Testis (tissue), 3 donors: ENCODE measurements around the gene SYNRG. TPM values are rescaled to one million over a fixed set of nuclear protein-coding genes. Genes with fewer than 3 reads are reported as not detected.

Experiments
- DNase-seq: peaks from one replicate; pipeline ENCODE4 v3.0.0-alpha.2; 2019
- H3K27ac ChIP-seq, 2 donors: fragments of 200-600 bp; sonication (generic); one replicate each; pipeline ENCODE4 v1.5.1; 2019
- H3K27me3 ChIP-seq: fragments of 200-600 bp; sonication (generic); one replicate; pipeline ENCODE4 v1.5.1; 2019
- H3K36me3 ChIP-seq: fragments of 200-600 bp; sonication (generic); one replicate; pipeline ENCODE4 v1.5.1; 2017; ENCODE audit warnings: low read depth; ENCODE audit errors: missing control alignments
- H3K4me1 ChIP-seq: fragments of 200-600 bp; sonication (generic); one replicate; pipeline ENCODE4 v1.5.1; 2019
- H3K4me3 ChIP-seq, 2 donors: fragments of 200-600 bp; sonication (generic); one replicate each; pipeline ENCODE4 v1.5.1; 2017 to 2019
- H3K9me3 ChIP-seq: fragments of 200-600 bp; sonication (generic); one replicate; pipeline ENCODE4 v1.5.1; 2017
- POLR2A ChIP-seq: fragments of 450-650 bp; IDR thresholded peaks from one replicate; pipeline ENCODE4 v1.6.1; 2017; ENCODE audit warnings: antibody characterized with exemption, mild to moderate bottlenecking, moderate library complexity
- WGBS, 2 donors: methylation state at CpG; one replicate each; pipeline ENCODE4 v1.1.5; 2018; 5-methylcytosine and 5-hydroxymethylcytosine counted together
- intact Hi-C: fragments of 100-400 bp; cut with DNase I; formaldehyde crosslinking; loops from one replicate; pipeline ENCODE4 v1.15.1; 2023; ENCODE audit warnings: low total_unique reads
- polyA plus RNA-seq: library from polyadenylated mRNA; stranded (reverse); fragments of 350-450 nt; fragmentation: Illumina TruSeq; extraction: RNeasy Lipid Tissue Mini Kit (QIAGEN cat#74804); gene quantifications from one replicate; pipeline ENCODE4 v1.2.3, GENCODE V29; 2014; ENCODE audit warnings: low read depth, low replicate concordance; ENCODE audit not compliant: insufficient read depth
- total RNA-seq, 2 donors: library from RNA; depleted of rRNA; stranded (reverse); fragments of >200 nt; gene quantifications; one replicate each; pipeline ENCODE4 v1.2.3, GENCODE V29; 2016
- TF ChIP-seq, protein P1 (sequence below), 3 experiments: fragments of 450-650 bp in 2 of 3; fragments of 200-600 bp in 1 of 3; sonication (generic) in 1 of 3; IDR thresholded peaks; one replicate each; pipeline ENCODE4 v1.5.1; 2016 to 2019; ENCODE audit warnings: antibody characterized with exemption in 3 of 3, mild to moderate bottlenecking in 2 of 3, moderate library complexity in 1 of 3

SYNRG gene
- total and polyA plus RNA-seq, 3 donors from 2014 or later = 50.1 to 72.2 (median 54.6) TPM

DNA sequence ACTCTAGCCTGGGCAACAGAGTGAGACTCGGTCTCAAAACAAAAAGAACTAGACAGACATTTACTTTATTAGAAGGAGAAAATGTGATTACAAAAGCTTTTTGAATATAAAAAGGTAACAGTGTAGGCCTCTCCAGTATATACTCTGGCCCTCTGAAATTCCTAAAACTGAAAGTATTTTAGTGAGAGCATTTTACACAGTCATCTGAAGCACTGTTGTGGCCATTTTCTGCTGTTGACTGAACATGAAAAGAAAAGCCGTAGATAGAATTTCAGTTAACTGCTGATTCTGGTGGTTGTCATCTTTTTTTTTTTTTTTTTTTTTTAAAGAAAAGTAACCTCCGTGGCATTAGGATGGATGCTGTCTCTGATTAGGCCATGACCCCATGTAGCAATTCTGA lies 103.9 kb downstream of the SYNRG start:
- 78 to 87% methylated on average over 3 of the region's 3 CpGs for WGBS, 2 donors
- no peak for DNase-seq
- no peak overlapping the region for H3K27ac ChIP-seq
- TF ChIP-seq POLR2A = no peak
- TF ChIP-seq, protein P1, sequence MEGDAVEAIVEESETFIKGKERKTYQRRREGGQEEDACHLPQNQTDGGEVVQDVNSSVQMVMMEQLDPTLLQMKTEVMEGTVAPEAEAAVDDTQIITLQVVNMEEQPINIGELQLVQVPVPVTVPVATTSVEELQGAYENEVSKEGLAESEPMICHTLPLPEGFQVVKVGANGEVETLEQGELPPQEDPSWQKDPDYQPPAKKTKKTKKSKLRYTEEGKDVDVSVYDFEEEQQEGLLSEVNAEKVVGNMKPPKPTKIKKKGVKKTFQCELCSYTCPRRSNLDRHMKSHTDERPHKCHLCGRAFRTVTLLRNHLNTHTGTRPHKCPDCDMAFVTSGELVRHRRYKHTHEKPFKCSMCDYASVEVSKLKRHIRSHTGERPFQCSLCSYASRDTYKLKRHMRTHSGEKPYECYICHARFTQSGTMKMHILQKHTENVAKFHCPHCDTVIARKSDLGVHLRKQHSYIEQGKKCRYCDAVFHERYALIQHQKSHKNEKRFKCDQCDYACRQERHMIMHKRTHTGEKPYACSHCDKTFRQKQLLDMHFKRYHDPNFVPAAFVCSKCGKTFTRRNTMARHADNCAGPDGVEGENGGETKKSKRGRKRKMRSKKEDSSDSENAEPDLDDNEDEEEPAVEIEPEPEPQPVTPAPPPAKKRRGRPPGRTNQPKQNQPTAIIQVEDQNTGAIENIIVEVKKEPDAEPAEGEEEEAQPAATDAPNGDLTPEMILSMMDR (IDR thresholded peaks at IDR 0.05) = no peak
- H3K4me3 ChIP-seq = no peak overlapping the region
- no peaks in the 10 kb centered on the region for H3K9me3 ChIP-seq
- intact Hi-C loops = no loop called here
- no peaks in the 10 kb centered on the region for H3K4me1 ChIP-seq
- no peaks in the 10 kb centered on the region for H3K36me3 ChIP-seq
- no peaks in the 10 kb centered on the region for H3K27me3 ChIP-seq

DNA sequence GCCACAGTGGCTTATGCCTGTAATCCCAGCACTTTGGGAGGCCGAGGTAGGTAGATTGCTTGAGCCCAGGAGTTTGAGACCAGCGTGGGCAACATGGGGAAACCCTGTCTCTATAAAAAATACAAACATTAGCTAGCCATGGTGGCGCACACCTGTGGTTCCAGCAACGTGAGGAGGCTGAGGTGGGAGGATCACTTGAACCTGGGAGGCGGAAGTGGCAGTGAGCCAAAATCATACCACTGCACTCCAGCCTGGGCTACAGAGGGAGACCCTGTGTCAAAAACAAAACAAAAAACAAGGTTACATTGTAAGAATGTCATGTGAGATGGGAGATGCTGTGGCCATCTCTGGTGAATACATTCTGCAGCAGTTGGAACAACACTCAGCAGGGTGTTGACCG lies 106.1 kb downstream of the SYNRG start:
- Histone ChIP-seq H3K4me1 (no peaks in the 10 kb centered on the region), H3K27me3 (no peaks in the 10 kb centered on the region), H3K27ac (no peak overlapping the region), H3K9me3 (no peaks in the 10 kb centered on the region), H3K36me3 (no peaks in the 10 kb centered on the region), H3K4me3 (no peak overlapping the region)
- no peak for DNase-seq
- WGBS, 2 donors = 92% methylated on average over 6 of the region's 6 CpGs
- TF ChIP-seq, protein P1 (IDR thresholded peaks at IDR 0.05) = no peak
- TF ChIP-seq POLR2A = no peak
- intact Hi-C loops = no loop called here

DNA sequence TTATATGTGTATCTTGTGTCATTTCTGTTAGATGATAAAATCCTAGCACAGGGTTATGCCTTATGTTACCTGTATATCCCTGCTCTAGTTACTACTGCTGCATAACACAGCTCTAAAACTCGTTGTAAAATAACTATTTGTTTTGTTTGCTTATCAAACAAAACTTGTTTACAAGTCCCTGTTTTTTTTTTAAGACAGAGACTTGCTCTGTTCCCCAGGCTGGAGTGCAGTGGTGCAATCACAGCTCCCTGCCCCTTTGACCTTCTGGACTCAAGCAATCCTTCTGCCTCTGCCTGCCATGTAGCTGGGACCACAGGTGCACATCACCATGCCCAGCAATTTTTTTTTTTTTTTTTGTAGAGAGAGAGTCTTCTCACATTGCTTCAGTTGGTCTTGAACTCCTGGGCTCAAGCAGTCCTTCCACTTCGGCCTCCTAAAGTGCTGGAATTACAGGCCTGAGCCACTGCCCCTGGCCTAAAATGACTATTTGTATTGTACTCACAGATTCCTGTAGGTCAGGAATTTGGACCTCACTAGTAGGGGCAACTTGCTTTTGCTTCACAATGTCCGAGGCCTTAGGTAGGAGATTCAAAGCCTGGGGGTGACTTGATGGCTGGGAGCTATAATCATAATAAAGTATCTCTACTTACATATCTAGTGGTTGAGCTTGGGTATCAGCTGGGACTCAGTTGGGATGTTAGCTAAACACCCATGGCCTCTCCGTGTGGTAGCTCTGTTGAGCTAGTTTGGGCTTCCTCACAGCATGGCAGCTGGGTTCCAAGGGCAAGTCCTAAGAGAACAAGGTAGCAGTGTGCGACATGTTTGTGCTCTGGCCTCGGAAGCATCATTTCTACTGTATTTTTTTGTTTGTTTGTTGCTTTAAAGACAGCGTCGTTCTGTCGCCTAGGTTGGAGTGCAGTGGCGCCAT lies 106.9 kb downstream of the SYNRG start:
- intact Hi-C loops = no loop called here
- no peaks in the 10 kb centered on the region for H3K4me1 ChIP-seq
- H3K4me3 ChIP-seq = no peak overlapping the region
- H3K27ac ChIP-seq = no peak overlapping the region
- TF ChIP-seq POLR2A = no peak
- TF ChIP-seq, protein P1 (IDR thresholded peaks at IDR 0.05) = no peak
- H3K27me3 ChIP-seq = no peaks in the 10 kb centered on the region
- DNase-seq = no peak
- no peaks in the 10 kb centered on the region for H3K9me3 ChIP-seq
- H3K36me3 ChIP-seq = no peaks in the 10 kb centered on the region
- 88% methylated on average over 10 of the region's 10 CpGs for WGBS, 2 donors

DNA sequence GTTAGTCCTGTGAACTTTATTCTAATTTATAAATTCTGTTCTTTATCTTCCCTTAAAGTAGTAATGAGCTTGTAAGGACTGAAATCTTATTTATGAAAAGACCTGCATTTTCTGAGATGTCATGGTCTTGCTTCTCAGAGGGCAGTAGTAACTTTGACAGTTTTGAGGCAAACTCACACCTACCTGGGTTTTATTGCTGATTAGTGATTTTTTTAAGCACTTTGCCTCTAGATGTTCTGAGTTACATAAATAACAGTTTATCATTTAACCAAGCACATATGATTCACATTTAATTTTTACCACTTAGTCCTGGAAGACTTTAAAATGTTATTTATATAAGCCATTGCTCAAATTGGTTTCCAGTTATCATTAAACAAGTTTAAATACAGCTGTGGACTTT lies 108.8 kb downstream of the SYNRG start:
- no peak for TF ChIP-seq POLR2A
- TF ChIP-seq, protein P1 (IDR thresholded peaks at IDR 0.05) = no peak
- H3K27me3 ChIP-seq = no peaks in the 10 kb centered on the region
- no peaks in the 10 kb centered on the region for H3K9me3 ChIP-seq
- no peak overlapping the region for H3K4me3 ChIP-seq
- no peaks in the 10 kb centered on the region for H3K4me1 ChIP-seq
- no peaks in the 10 kb centered on the region for H3K36me3 ChIP-seq
- intact Hi-C loops = no loop called here
- DNase-seq = no peak
- H3K27ac ChIP-seq = no peak overlapping the region

DNA sequence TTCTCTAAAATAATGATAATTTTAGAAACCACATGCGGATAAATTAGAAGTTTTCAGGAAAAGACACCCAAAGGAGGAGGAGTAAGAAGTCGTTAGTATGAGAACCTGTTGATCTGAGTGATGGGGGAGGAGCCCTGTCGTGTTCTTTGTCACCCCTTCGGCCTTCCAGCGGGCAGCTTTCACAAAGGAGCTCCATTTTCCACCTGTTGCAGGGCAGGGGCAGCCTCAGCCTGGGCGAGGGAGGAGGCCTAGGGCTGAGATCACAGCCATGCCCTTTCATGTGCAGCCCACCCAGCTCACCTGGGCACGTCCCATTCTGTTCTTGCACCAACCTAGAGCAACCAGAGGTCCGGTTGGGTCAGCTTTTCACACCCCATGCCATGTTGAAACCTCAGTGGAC lies 114.2 kb downstream of the SYNRG start:
- Histone ChIP-seq H3K4me3 (no peak overlapping the region), H3K27ac (no peak overlapping the region), H3K9me3 (no peaks in the 10 kb centered on the region), H3K27me3 (no peaks in the 10 kb centered on the region), H3K36me3 (no peaks in the 10 kb centered on the region), H3K4me1 (peaks cover 23% of the 10 kb centered on the region)
- no peak for TF ChIP-seq POLR2A
- TF ChIP-seq, protein P1 (IDR thresholded peaks at IDR 0.05) = no peak
- DNase-seq = no peak
- 65 to 78% methylated on average over 7 to 8 of the region's 8 CpGs for WGBS, 2 donors
- intact Hi-C loops = no loop called here
